Right cardiac atrium (tissue), 5 donors: ENCODE measurements around the gene RFC3. TPM values are rescaled to one million over a fixed set of nuclear protein-coding genes. Genes with fewer than 3 reads are reported as not detected.
A peak's percentile ranks its signal among the peaks of the same experiment; 100 is the strongest.
"Not testable (repeated sequence)": the region's sequence is repeated elsewhere in the genome, so short reads cannot be mapped to it uniquely, and the experiment has no call there.

Experiments used
- ATAC-seq, 2 donors: fragments of 200-7000 bp; cut with Tn5 transposase; one replicate each; pipeline versions ENCODE4 v1.8.0 to v1.9.1; 2020; ENCODE audit warnings: moderate library complexity in 2 of 2, mild to moderate bottlenecking in 1 of 2
- DNase-seq, 3 donors: peaks; one replicate each; pipeline ENCODE4 v3.0.0-alpha.2; 2020
- H3K27ac ChIP-seq: one replicate; pipeline ENCODE4 v1.5.1; 2013; ENCODE audit warnings: mild to moderate bottlenecking, low read length, control low read depth, moderate library complexity
- H3K27me3 ChIP-seq: one replicate; pipeline ENCODE4 v1.6.1; 2013; ENCODE audit not compliant: control insufficient read depth, insufficient read depth
- H3K4me1 ChIP-seq: one replicate; pipeline ENCODE4 v1.6.1; 2013; ENCODE audit warnings: low read length; ENCODE audit not compliant: control insufficient read depth, insufficient read depth
- H3K4me3 ChIP-seq: one replicate; pipeline ENCODE4 v1.5.1; 2013; ENCODE audit warnings: low read length, control low read depth
- H3K9me3 ChIP-seq: one replicate; pipeline ENCODE4 v1.6.1; 2013; ENCODE audit warnings: low read length; ENCODE audit not compliant: control insufficient read depth
- WGBS: extraction: QIAGEN DNeasy Blood & Tissue Kit; methylation state at CpG from one replicate; pipeline ENCODE4 v1.1.7; 2013; 5-methylcytosine and 5-hydroxymethylcytosine counted together
- intact Hi-C, 4 donors: fragments of 100-400 bp; cut with DNase I; formaldehyde crosslinking; loops; one replicate each; pipeline versions ENCODE4 v1.11.0 to v1.14.0; 2022 to 2023
- long read RNA-seq, 4 donors: library from polyadenylated mRNA; unstranded; transcript quantifications; one replicate each; pipeline ENCODE4 v2.0.0, GENCODE V29; 2020 to 2021
- polyA plus RNA-seq: library from polyadenylated mRNA; stranded (reverse); fragments of 200-250 nt; gene quantifications from one replicate; pipeline ENCODE4 v1.2.3, GENCODE V29; 2013
- total RNA-seq, 4 donors: library from RNA; stranded (reverse); fragmentation: NEBNext Ultra II Directional; extraction: Animal tissue kit (Norgen Biotek cat#: 25700); gene quantifications; one replicate each; pipeline ENCODE4 v1.2.1, GENCODE V29; 2021
- donor health status: healthy with polysubstance abuse.
- donor health status: DM: no; HTN: yes; CAD: no.
- donor health status: DM: no; HTN: no; CAD: no.
- donor health status: DM: no; HTN: yes; CAD: no; lungs with severe emphysema.
- donor health status: DM: yes; HTN: yes; CAD: no.

Gene RFC3
- 1 to 10 TPM; 3.4 to 6.6 (median 5.3) TPM for total RNA-seq
- 3.9 TPM for polyA plus RNA-seq
- long read RNA-seq, donor 1, transcript RFC3-201 (9 exons, 2,402 nt), result major isoform, 8 of 19 reads
- long read RNA-seq, donor 1, partial matches to known transcripts, result 1 of 19 reads
- long read RNA-seq, donor 1, other reads (novel, unspliced or antisense), result 8 of 19 reads
- long read RNA-seq, donor 2, partial matches to known transcripts, result 0 of 4 reads
- long read RNA-seq, donor 2, other reads (novel, unspliced or antisense), result 0 of 4 reads
- long read RNA-seq, donor 3, transcript RFC3-201 (9 exons, 2,402 nt), result major isoform, 8 of 15 reads
- long read RNA-seq, donor 3, partial matches to known transcripts, result 2 of 15 reads
- long read RNA-seq, donor 3, other reads (novel, unspliced or antisense), result 4 of 15 reads
- long read RNA-seq, donor 4, transcript RFC3-201 (9 exons, 2,402 nt), result major isoform, 5 of 7 reads
- long read RNA-seq, donor 4, partial matches to known transcripts, result 0 of 7 reads
- long read RNA-seq, donor 4, other reads (novel, unspliced or antisense), result 2 of 7 reads

GRCh38 chr13:33817901-33818706 lies at the start of gene RFC3:
TSS of gene RFC3 (plus strand) at chr13:33818149. CDS start at chr13:33818179, 30 bp downstream.
- H3K4me3 ChIP-seq, result peak within 1 kb of the TSS; percentile 67
- under 1% methylated on average over 50 of the region's 50 CpGs for WGBS
- ATAC-seq (peak; percentile 96 to 98), DNase-seq (peak; percentile 96 to 98 (median 98))
- no peak within 1 kb of the TSS for H3K27ac ChIP-seq
- no peaks in the 10 kb centered on the region for H3K27me3 ChIP-seq
- no peaks in the 10 kb centered on the region for H3K9me3 ChIP-seq
- intact Hi-C loops, result no loop called here
- H3K4me1 ChIP-seq, result no peaks in the 10 kb centered on the region

GRCh38 chr13:33771296-33771695 lies 46.7 kb upstream of the RFC3 start:
- Histone ChIP-seq H3K4me3 (no peak overlapping the region), H3K9me3 (no peaks in the 10 kb centered on the region), H3K4me1 (peaks cover 2% of the 10 kb centered on the region), H3K27me3 (no peaks in the 10 kb centered on the region), H3K27ac (no peak overlapping the region)
- intact Hi-C loops, result no loop called here
- ATAC-seq, result no peak
- no peak for DNase-seq
- 45% methylated on average over 2 of the region's 2 CpGs for WGBS

- Histone ChIP-seq H3K27ac (no peak overlapping the region), H3K27me3 (no peaks in the 10 kb centered on the region), H3K4me3 (no peak overlapping the region), H3K4me1 (peaks cover 2% of the 10 kb centered on the region), H3K9me3 (no peaks in the 10 kb centered on the region)
- no peak for ATAC-seq
- WGBS, result 85% methylated on average over 5 of the region's 5 CpGs
- intact Hi-C loops, result no loop called here
- DNase-seq, result no peak
These were observed 44.0 kb upstream of the RFC3 start for GRCh38 chr13:33773790-33774462.

GRCh38 chr13:33775339-33776108 lies 42.4 kb upstream of the RFC3 start:
- H3K4me1 ChIP-seq, result peaks cover 2% of the 10 kb centered on the region
- intact Hi-C loops, result no loop called here
- H3K27ac ChIP-seq, result no peak overlapping the region
- WGBS, result 24% methylated on average over 2 of the region's 2 CpGs
- no peak for ATAC-seq
- H3K27me3 ChIP-seq, result no peaks in the 10 kb centered on the region
- DNase-seq, result no peak
- no peaks in the 10 kb centered on the region for H3K9me3 ChIP-seq
- H3K4me3 ChIP-seq, result no peak overlapping the region

GRCh38 chr13:33776239-33776881 lies 41.6 kb upstream of the RFC3 start:
- H3K4me3 ChIP-seq, result no peak overlapping the region
- no peak overlapping the region for H3K27ac ChIP-seq
- no peak for ATAC-seq
- no peak for DNase-seq
- H3K27me3 ChIP-seq, result no peaks in the 10 kb centered on the region
- 52% methylated on average over 9 of the region's 9 CpGs for WGBS
- intact Hi-C loops, result no loop called here
- no peaks in the 10 kb centered on the region for H3K9me3 ChIP-seq
- H3K4me1 ChIP-seq, result peaks cover 2% of the 10 kb centered on the region

GRCh38 chr13:33782631-33783030 lies 35.3 kb upstream of the RFC3 start:
- DNase-seq (no peak), ATAC-seq (no peak)
- intact Hi-C loops, result no loop called here
- no peaks in the 10 kb centered on the region for H3K27me3 ChIP-seq
- no peaks in the 10 kb centered on the region for H3K9me3 ChIP-seq
- 73% methylated on average over 4 of the region's 4 CpGs for WGBS
- H3K4me3 ChIP-seq, result no peak overlapping the region
- H3K27ac ChIP-seq, result no peak overlapping the region
- H3K4me1 ChIP-seq, result no peaks in the 10 kb centered on the region

GRCh38 chr13:33783212-33783611 lies 34.7 kb upstream of the RFC3 start:
- DNase-seq, H3K4me3 ChIP-seq, H3K9me3 ChIP-seq, intact Hi-C loops, H3K4me1 ChIP-seq, H3K27ac ChIP-seq, ATAC-seq, H3K27me3 ChIP-seq: not testable (repeated sequence)
- 42% methylated on average over 4 of the region's 4 CpGs for WGBS

GRCh38 chr13:33784738-33785137 lies 33.2 kb upstream of the RFC3 start:
- intact Hi-C loops, result no loop called here
- WGBS, result 96% methylated on average over 1 of the region's 1 CpG
- no peaks in the 10 kb centered on the region for H3K4me1 ChIP-seq
- ATAC-seq (no peak), DNase-seq (no peak)
- no peaks in the 10 kb centered on the region for H3K9me3 ChIP-seq
- no peaks in the 10 kb centered on the region for H3K27me3 ChIP-seq
- H3K27ac ChIP-seq, result no peak overlapping the region
- H3K4me3 ChIP-seq, result no peak overlapping the region

GRCh38 chr13:33785384-33785783 lies 32.6 kb upstream of the RFC3 start:
- 99% methylated on average over 1 of the region's 1 CpG for WGBS

GRCh38 chr13:33787051-33787591 lies 30.8 kb upstream of the RFC3 start:
- 46% methylated on average over 6 of the region's 6 CpGs for WGBS
- H3K27me3 ChIP-seq, result no peaks in the 10 kb centered on the region
- DNase-seq (no peak), ATAC-seq (no peak)
- no peaks in the 10 kb centered on the region for H3K4me1 ChIP-seq
- H3K9me3 ChIP-seq, result no peaks in the 10 kb centered on the region
- H3K27ac ChIP-seq, result no peak overlapping the region
- intact Hi-C loops, result no loop called here
- H3K4me3 ChIP-seq, result peak overlapping the region; percentile 51

More at GRCh38 chr13:33785384-33785783, 32.6 kb upstream of the RFC3 start:
- no peak for ATAC-seq
- no peak overlapping the region for H3K4me3 ChIP-seq
- intact Hi-C loops, result no loop called here
- no peaks in the 10 kb centered on the region for H3K27me3 ChIP-seq
- H3K9me3 ChIP-seq, result no peaks in the 10 kb centered on the region
- no peaks in the 10 kb centered on the region for H3K4me1 ChIP-seq
- DNase-seq, result no peak
- no peak overlapping the region for H3K27ac ChIP-seq
